Right lobe of liver (tissue), 6 donors: ENCODE measurements around the gene N4BP2L2. TPM values are rescaled to one million over a fixed set of nuclear protein-coding genes. Genes with fewer than 3 reads are reported as not detected.

Experiments used
- ATAC-seq, 4 donors: fragments of 200-7000 bp; cut with Tn5 transposase; one replicate each; pipeline ENCODE4 v1.9.1; 2020; ENCODE audit warnings: mild to moderate bottlenecking in 4 of 4, moderate library complexity in 4 of 4
- DNase-seq, 3 donors: peaks; one replicate each; pipeline ENCODE4 v3.0.0-alpha.2; 2020
- H3K27ac ChIP-seq, 3 donors: fragments of 200-600 bp; one replicate each; pipeline ENCODE4 v1.8.0; 2022
- H3K27me3 ChIP-seq, 2 donors: fragments of 200-600 bp; one replicate each; pipeline ENCODE4 v1.8.0; 2022
- H3K36me3 ChIP-seq, 4 donors: fragments of 200-600 bp; sonication (generic) in 1 of 4; one replicate each; pipeline versions ENCODE4 v1.5.1 to v1.8.0; 2017 to 2022; ENCODE audit warnings: control low read depth in 1 of 4
- H3K4me1 ChIP-seq, 4 donors: fragments of 200-600 bp; sonication (generic) in 1 of 4; one replicate each; pipeline versions ENCODE4 v1.5.1 to v1.8.0; 2017 to 2022; ENCODE audit warnings: control low read depth in 1 of 4
- H3K4me3 ChIP-seq, 3 donors: fragments of 200-600 bp; one replicate each; pipeline ENCODE4 v1.8.0; 2022
- H3K9me3 ChIP-seq, 4 donors: fragments of 200-600 bp; sonication (generic) in 1 of 4; one replicate each; pipeline versions ENCODE4 v1.5.1 to v1.8.0; 2017 to 2022; ENCODE audit warnings: control low read depth in 1 of 4
- POLR2A ChIP-seq: fragments of 450-650 bp; IDR thresholded peaks from one replicate; pipeline ENCODE4 v1.6.1; 2017; ENCODE audit warnings: antibody characterized with exemption, mild to moderate bottlenecking
- WGBS: methylation state at CpG from one replicate; pipeline ENCODE4 v1.1.6; 2018; ENCODE audit warnings: low coverage, low lambda C conversion rate; ENCODE audit not compliant: insufficient coverage; ENCODE audit errors: missing lambda C conversion rate; 5-methylcytosine and 5-hydroxymethylcytosine counted together
- intact Hi-C, 2 donors: fragments of 100-400 bp; cut with DNase I; formaldehyde crosslinking; loops; one replicate each; pipeline versions ENCODE4 v1.11.2 to v1.14.1; 2022
- total RNA-seq, 6 experiments: library from RNA; depleted of rRNA in 2 of 6; stranded (reverse); fragments of >200 nt in 2 of 6; fragmentation: NEBNext Ultra II Directional in 3 of 6; extraction: Animal tissue kit (Norgen Biotek cat#: 25700) in 3 of 6; gene quantifications; one replicate each; pipeline versions ENCODE4 v1.1.0 to v1.2.4, GENCODE V29; 2016 to 2023
- TF ChIP-seq, protein P1 (sequence below), 4 donors: fragments of 200-600 bp in 3 of 4; fragments of 450-650 bp in 1 of 4; IDR thresholded peaks; one replicate each; pipeline versions ENCODE4 v1.5.1 to v1.8.0; 2016 to 2022; ENCODE audit warnings: antibody characterized with exemption in 4 of 4, mild to moderate bottlenecking in 2 of 4
- donor health status: DM: no; HTN: yes; CAD: no.
- donor health status: DM: no; HTN: no; CAD: no.
- donor health status: DM: no; HTN: no; CAD: no.
- donor health status: DM: no; HTN: yes; CAD: no.
- donor health status: DM: no; HTN: yes; CAD: no.

The N4BP2L2 gene
- total RNA-seq, 6 experiments from 2014 or later = 48.8 to 99.7 (median 61.1) TPM

DNA sequence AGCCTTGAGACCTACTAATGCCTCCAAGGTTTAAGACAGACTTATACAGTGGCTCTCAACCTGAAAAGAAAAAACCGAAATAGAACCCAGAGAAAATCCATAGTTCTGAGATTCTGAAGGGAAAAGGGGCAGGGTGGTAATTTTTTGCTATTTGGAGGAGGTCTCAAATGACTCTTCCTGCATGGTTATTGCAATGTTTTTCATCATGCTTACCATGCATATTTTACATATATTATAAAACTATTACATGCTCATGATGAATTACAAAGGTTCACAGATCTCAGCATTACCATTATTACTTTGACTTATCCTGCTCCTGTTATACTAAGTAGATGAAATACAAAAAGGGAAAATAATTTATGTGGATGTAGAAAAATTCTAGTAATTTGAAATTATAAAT, 47.6 kb downstream of the N4BP2L2 start:
- Histone ChIP-seq H3K36me3 (no peaks in the 10 kb centered on the region), H3K27ac (no peak overlapping the region), H3K4me3 (no peak overlapping the region), H3K9me3 (no peaks in the 10 kb centered on the region), H3K4me1 (no peaks in the 10 kb centered on the region), H3K27me3 (no peaks in the 10 kb centered on the region)
- 80% methylated on average over 1 of the region's 1 CpG for WGBS
- no peak for DNase-seq
- intact Hi-C loops = no loop called here
- no peak for ATAC-seq
- TF ChIP-seq, protein P1, sequence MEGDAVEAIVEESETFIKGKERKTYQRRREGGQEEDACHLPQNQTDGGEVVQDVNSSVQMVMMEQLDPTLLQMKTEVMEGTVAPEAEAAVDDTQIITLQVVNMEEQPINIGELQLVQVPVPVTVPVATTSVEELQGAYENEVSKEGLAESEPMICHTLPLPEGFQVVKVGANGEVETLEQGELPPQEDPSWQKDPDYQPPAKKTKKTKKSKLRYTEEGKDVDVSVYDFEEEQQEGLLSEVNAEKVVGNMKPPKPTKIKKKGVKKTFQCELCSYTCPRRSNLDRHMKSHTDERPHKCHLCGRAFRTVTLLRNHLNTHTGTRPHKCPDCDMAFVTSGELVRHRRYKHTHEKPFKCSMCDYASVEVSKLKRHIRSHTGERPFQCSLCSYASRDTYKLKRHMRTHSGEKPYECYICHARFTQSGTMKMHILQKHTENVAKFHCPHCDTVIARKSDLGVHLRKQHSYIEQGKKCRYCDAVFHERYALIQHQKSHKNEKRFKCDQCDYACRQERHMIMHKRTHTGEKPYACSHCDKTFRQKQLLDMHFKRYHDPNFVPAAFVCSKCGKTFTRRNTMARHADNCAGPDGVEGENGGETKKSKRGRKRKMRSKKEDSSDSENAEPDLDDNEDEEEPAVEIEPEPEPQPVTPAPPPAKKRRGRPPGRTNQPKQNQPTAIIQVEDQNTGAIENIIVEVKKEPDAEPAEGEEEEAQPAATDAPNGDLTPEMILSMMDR (IDR thresholded peaks at IDR 0.05) = no peak
- no peak for TF ChIP-seq POLR2A

DNA sequence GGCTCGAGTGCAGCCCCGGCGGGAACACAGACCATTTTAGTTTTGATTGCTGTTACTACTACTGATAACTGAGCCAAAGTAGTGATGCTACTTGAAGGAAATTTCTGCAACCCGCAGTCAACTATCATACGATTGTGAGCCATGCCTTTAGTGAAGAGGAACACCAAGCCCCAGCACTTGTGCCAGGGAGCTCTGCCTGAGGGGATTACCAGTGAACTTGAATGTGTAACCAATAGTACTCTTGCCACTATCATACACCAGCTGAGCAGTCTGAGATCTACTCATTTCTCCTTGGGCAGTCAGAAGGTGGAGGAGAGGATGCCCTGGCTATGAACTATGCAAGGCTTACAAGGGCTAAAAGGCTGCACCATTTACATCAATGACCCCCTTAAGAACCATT, 61.7 kb downstream of the N4BP2L2 start:
- Histone ChIP-seq H3K4me3 (no peak overlapping the region), H3K27ac (no peak overlapping the region), H3K9me3 (no peaks in the 10 kb centered on the region), H3K36me3 (no peaks in the 10 kb centered on the region), H3K27me3 (no peaks in the 10 kb centered on the region), H3K4me1 (no peaks in the 10 kb centered on the region)
- TF ChIP-seq, protein P1 (IDR thresholded peaks at IDR 0.05) = no peak
- no peak for TF ChIP-seq POLR2A
- intact Hi-C loops = no loop called here
- ATAC-seq (no peak), DNase-seq (no peak)
- WGBS = 97% methylated on average over 5 of the region's 5 CpGs

DNA sequence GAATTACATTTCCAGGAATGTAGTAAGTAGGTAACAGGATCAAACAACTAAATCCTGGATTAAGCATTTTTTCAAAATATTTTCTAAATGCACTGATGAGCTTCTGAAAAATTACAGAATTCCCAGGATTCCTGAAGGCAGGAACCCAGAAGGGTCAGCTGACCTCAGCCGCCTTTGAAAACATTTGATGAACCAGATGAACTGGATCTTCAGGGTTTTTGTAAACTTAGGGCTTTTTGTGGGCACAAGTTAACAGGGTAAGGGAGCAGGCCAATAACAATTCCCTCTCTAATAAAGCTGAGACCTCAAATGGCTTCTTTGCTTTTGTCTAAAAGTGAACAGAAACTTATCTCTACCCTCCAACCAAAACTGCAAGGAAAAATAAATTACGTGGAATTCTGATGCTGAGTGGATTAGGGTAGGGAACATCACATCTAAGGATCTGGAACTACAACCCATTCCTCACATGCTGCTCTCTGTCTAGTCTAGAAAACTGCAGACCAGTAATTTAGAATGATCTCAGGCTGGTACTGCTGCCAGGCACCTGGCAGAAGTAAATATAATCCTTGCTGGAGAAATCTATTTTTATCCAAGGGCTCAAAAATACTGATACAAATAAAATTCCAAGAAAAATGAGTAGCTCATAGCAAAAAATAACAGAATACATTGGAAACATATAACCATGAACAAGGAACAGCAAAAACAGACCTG, 62.4 kb downstream of the N4BP2L2 start:
- H3K36me3 ChIP-seq = no peaks in the 10 kb centered on the region
- H3K4me1 ChIP-seq = no peaks in the 10 kb centered on the region
- no peaks in the 10 kb centered on the region for H3K9me3 ChIP-seq
- DNase-seq (no peak), ATAC-seq (no peak)
- intact Hi-C loops = no loop called here
- 94% methylated on average over 2 of the region's 2 CpGs for WGBS
- no peak overlapping the region for H3K4me3 ChIP-seq
- no peaks in the 10 kb centered on the region for H3K27me3 ChIP-seq
- TF ChIP-seq POLR2A = no peak
- TF ChIP-seq, protein P1 (IDR thresholded peaks at IDR 0.05) = no peak
- H3K27ac ChIP-seq = no peak overlapping the region

- Histone ChIP-seq H3K27ac (no peak overlapping the region), H3K4me3 (no peak overlapping the region), H3K27me3 (no peaks in the 10 kb centered on the region), H3K9me3 (no peaks in the 10 kb centered on the region), H3K4me1 (no peaks in the 10 kb centered on the region), H3K36me3 (no peaks in the 10 kb centered on the region)
- 84% methylated on average over 9 of the region's 10 CpGs for WGBS
- no peak for DNase-seq
- TF ChIP-seq, protein P1 (IDR thresholded peaks at IDR 0.05) = no peak
- no peak for TF ChIP-seq POLR2A
- intact Hi-C loops = no loop called here
- no peak for ATAC-seq
Measured at GRCh38 chr13:32474999-32475792, 63.4 kb downstream of the N4BP2L2 start.
